GM19193 (cell line): ENCODE data around the gene XYLT1.

Source experiments
- POLR2A ChIP-seq: IDR thresholded peaks from 4 replicates; pipeline ENCODE4 v1.6.1; 2011; ENCODE audit not compliant: insufficient read depth, insufficient read length; ENCODE audit errors: extremely low read depth

Gene XYLT1

DNA sequence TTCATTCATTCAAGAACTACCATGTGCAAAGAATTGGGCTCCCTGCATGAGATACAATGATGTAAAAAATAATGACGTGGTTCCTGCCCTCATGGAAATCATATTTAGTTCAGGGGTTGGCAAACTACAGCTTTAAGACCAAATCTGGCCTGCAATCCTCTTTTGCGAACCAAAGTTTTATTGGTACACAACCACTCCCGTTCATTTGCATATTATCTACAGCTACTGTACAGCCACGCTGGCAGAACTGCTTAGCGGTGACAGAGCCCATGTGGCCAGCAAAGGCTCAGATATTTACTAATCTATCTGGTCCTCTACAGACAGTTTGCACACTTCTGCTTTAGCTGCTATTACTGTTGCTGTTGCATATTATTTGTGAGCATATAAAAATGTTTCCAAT is 167.7 kb downstream of the XYLT1 start:
- TF ChIP-seq POLR2A = no peak

DNA sequence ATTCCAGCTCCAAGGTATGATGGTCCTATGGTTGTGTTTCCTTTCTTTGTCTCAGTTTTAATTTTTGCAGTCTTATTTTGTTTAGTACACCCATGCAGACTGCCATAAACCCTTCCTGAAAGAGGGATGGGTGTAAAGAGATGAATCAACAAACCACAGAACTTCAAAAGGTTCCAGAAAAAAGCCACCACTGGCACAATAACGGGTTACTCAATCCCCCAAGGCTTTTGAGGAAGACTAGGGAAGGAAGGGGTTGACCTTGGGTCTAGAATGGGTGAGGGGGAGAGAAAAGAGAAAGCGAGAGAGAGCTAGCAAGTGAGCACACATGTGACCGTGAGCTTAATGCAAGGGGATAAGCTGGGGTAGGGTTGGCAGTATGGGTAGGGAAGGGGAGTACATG is 168.1 kb downstream of the XYLT1 start:
- TF ChIP-seq POLR2A = no peak

DNA sequence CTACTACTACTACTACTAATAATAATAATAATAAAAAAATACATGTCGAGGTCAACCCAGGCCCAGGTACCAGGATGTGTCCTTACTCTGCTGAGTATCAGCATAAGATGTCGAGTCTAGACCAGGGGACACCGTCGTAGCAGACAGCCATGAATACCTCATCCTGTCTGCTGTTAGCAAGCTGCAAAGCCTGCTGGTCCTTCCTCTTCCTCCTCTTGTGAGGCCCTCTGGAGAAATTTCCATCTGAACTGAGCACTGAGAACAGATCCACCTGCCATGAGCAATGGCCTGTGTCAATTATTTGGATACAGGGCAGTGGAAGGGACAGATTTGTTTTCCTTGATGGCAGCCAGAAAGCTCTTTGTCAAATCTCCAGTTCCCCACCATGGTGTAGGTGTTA is 168.5 kb downstream of the XYLT1 start:
- TF ChIP-seq POLR2A = no peak

DNA sequence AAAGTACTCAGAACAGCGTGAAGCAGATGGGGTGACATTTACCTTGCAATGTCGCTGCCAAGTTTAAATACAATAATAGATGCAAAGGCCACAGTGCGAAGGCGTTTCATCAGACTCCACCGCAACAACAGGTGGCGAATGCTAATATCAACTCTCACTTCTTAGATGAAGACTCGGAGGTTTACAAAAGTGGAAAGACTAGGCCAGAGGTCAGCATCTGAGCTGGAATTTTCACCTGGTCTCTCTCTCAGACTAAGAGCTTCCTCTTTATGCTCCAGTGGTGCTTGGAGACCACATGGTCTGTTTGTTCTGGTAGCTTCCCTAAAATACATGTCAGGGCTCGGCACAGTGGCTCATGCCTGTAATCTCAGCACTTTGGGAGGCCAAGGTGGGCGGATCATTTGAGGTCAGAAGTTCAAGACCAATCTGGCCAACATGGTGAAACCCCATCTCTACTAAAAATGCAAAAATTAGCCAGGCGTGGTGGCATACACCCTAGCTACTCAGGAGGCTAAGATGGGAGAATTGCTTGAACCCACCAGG is 169.1 kb downstream of the XYLT1 start:
- TF ChIP-seq POLR2A = no peak

DNA sequence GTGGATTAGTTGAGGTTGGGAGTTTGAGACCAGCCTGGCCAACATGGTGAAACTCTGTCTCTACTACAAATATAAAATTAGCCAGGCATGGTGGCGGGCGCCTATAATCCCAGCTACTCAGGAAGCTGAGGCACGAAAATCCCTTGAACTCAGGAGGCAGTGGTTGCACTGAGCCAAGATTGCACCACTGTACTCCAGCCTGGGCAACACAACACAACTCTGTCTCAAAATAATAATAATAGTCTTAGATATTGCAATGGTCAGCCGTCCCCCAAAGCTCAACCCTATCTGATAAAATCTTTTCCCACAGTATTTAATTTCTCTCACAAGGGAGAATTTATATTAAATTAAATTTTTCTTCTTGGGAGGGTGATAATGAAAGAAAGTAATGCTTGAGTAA is 169.6 kb downstream of the XYLT1 start:
- TF ChIP-seq POLR2A = no peak

DNA sequence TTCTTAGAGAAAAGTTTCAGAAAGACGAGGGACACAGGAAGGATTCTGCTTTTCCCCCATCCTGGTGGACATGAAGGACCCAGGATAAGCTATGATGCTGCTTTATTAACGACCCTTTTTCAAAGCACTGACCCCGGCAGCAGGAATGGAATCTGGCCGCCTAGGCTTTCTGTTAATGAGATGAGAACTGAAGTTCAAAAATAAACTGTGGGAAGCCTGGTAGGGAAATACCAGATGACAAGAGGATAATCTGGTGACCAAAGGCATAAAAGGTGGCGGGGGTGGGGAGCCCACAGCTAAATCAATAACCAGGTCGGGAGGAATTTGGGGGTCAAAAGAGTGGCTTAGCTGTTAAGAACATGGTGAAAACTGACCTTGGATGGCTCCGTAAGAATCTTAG is 171.0 kb downstream of the XYLT1 start:
- no peak for TF ChIP-seq POLR2A

DNA sequence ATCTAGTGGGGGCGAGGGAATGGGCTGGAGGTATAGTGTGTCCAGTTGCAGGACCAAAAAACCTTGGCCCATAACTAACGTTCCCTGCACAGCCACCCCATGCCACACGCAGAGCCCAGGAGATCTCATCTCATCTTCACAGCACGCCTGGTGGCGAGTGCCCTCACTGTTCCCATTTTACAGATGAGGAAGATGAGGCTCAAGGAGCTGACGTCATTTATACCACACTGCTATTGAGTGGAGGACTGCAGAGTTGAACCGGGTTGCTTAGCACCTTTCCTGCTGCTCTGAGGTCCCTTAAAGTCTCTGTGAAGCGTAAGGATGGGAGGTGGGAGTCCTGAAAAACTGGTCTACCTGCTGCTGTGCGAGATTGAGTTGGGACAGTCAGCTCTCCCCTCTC is 172.5 kb downstream of the XYLT1 start:
- no peak for TF ChIP-seq POLR2A

DNA sequence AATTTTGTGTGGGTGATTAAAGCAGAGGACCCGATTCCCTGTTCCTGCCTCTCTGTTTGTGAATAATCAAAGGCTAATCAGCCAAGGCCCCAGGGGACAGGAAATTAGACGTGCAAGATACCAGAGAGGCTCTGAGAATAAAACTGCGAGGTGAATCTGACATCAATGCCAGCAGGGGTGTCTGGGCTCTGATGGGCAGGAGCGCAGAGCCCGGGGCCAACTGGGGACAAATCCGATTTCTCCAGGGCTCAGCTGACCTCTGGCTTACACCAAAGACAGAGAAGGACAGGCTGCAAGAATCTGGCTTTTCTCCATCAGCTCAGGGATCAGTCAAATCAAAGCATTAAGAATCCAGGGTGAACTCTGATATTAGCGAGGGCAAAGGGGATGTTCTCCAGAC is 174.3 kb downstream of the XYLT1 start:
- TF ChIP-seq POLR2A = no peak

DNA sequence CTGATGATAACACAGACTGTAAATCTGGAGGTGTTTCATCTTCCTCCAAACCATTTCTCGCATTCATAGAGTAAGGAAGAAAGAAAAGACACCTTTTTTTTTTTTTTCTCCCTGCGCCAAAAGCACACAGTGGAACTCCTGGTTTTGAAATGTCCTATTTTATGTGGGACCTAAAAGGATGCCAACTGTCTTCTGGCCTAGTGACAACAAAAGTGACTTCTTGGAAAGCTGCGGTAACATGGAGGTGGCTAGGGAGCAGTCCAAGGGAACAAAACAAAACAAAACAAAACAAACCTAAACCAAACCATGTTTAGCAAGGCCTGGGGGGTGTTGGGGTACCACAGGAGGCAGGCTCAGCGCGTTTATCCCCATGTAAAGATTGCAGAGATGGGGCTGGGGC is 174.8 kb downstream of the XYLT1 start:
- no peak for TF ChIP-seq POLR2A

DNA sequence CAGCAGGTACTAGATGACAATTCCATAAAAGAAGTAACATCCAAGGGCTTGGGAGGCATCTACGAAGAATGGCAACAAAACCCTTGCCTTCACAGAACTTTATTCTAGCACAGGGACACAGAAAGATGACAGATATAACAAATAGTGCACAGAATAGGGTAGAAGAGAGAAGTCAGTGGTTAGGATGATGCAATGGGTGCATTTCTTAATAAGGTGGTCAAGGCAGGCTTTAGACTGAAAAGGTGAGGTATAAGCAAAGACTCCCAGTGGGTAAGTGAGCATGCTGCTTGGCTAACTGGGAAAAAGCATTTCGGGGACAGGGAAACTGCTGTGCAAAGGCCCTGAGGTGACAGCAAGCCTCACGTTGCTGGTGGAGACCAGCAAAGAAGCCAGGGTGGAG is 175.9 kb downstream of the XYLT1 start:
- no peak for TF ChIP-seq POLR2A

DNA sequence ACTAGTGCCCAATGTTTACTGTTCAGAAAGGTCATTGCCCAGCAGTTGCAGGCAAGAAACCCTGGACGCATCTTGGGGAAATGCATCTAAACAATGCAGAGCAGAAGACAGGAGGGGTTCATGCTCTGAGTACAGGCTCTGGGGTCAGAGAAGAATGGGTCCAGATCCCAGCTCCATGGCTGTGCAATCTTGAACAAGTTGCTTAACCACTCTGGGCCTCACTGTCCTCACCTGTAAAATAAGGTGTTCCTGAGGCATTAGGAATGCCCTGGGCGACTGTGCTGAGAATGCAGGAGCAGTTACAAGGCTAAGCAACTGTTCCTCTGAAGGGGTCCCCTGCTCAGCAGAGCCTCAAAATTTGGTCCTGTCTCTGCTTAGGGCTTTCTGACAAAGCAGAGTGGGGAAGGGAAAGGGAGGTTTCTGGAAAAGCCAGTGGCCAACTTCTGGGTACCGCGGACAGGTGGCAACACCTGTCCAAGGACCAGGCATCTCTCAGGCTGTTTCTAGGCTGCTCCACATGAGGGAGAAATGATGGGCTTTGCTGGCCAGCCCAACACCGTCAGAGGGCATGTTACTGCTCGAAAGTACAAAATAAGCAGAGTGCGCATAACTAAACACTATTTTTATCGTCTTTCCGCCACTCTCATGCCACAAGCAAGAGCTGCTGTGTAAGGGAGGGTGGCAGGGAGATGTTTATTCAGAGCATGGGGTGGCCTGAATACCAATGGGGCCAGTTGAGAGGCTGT is 176.8 kb downstream of the XYLT1 start:
- no peak for TF ChIP-seq POLR2A

DNA sequence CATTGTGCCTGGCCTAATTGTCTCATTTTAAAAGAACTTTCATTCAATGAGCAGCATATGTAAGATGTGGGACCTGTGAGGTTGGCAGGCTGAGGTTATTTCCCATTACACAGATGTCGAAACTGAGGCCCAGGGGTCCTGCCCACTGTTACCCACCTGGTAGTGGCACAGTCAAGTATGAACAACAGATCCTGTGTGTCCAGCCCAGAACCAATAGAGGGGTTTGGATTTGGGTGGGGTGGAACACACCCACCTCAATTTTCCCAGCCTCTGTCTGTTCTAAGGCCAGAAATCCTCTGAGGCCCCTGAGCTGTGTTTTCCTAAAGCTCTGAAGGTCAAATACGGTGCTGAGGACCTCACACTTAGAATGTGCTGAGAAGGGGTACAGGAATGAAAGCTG is 179.5 kb downstream of the XYLT1 start:
- no peak for TF ChIP-seq POLR2A

DNA sequence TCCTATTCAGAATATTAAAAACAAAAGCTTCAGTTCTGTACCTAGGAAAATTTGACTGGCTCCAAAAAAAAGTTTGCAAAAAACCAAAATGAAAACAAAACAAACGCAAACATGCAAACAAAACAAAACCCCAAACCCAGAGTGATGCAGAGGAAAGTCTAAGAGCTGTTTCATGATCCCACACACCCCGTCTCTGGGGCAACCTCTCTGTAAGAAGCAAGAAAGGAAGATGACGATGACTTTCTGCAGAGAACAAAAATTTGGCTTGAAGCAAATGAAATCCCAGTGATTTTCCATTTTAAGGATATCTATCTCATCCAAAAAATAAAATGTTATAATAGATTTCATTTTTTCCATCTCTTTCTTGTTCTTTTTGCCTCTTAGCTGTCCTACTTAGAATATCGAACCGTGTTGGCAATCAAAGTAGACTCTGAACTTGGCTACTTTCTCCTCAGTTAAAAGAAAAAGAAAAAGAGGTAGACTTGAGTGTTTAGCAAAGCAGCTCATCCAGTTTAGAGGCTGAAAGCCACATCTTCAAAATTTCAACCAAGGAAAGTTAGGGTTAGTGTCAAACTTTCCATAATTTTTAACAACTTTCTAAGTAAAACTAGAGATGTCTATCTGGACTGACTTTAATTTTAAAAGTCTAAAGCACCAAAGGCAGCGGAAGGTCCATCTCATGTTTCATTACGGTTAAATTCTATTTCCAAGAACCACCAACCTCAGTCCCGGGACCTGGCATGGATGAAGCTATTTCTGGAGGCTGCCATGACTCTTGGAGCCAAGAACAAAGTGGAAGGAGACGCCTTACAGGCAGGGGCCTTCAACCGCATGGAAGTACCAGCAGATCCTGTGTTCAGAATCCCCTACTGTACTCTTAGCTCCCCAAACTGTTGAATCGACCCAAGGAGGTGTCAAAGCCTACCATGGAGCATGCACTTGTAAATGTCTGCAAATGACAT is 180.8 kb downstream of the XYLT1 start:
- no peak for TF ChIP-seq POLR2A

DNA sequence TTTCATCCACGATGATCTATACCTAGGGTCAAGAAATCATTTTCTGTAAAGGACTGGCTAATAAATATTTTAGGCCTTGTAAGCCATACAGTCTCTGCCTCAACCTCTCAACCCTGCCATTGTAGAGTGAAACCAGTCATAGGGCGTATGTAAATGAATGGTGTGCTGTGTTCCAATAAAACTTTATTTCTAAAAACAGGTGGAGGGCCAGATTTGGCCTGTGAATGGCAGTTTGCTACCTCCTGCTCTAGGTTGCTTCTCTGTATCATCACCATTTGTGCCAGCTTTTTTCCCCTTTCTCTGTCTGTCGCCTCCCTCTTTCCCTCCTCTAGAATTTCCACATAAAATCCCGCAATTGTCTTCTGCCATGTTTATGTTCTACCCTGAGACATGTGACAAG is 181.7 kb downstream of the XYLT1 start:
- no peak for TF ChIP-seq POLR2A

DNA sequence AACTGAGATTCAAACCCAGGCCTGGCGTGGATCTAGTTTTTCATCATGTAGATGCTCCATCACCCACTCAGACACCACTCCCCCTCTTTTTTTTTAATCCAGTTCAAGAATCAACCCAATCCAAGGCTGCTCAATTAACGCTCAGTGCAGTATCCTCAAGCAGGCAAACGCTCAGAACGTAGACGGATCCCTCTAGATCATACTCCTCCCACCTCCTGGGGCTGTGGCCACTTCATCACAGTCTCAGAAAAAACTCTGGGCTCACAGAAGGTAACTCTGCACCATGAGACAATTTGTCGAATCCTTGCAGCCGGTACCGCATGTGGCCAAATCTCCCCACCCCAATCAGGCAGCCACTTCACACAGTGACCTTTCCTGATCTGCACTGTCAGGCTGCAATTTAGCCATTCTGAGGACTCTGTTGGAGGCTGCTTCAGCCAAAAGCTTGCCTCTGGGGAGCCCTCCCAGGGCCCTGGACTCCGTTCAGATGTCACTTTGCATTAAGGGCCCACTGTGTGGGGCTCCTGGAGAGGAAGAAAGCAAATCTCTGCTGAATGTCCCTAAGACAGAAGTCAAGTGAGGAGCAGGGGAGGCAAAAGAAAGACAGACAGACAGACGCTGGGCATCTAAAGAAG is 183.5 kb downstream of the XYLT1 start:
- TF ChIP-seq POLR2A = no peak
